ENCODE results near the gene CST7. TPM values are rescaled to one million over a fixed set of nuclear protein-coding genes. Genes with fewer than 3 reads are reported as not detected.

The CST7 gene
- total and polyA plus RNA-seq, 10 of the 15 experiments (the other 5 are each of a cell fraction or from before 2014, with no cell fraction given) = 0.69 TPM; not detected in 9

- H2AFZ ChIP-seq (ENCODE audit: control insufficient read depth, low read depth, low read length) = no peak overlapping the region
- POLR2A ChIA-PET = no interaction called here
- DNase-seq (ENCODE audit: low read depth, low spot score) (no peak), FAIRE-seq (no peak), ATAC-seq (no peak)
- intact Hi-C loops (cut with micrococcal nuclease; ENCODE audit: unreplicated experiment) = no loop called here
- CTCF ChIA-PET = no interaction called here
- H3K27ac ChIP-seq (ENCODE audit: control insufficient read depth, insufficient read depth) = no peak overlapping the region
- RAD21 ChIA-PET (ENCODE audit: unreplicated experiment) = no interaction called here
- no peaks in the 10 kb centered on the region for H4K20me1 ChIP-seq (ENCODE audit: control insufficient read depth, insufficient read depth)
- no peaks in the 10 kb centered on the region for H3K4me1 ChIP-seq (ENCODE audit: control insufficient read depth, insufficient read depth, low read length)
- no peaks in the 10 kb centered on the region; the same call in 1 of the 3 replicates for H3K9me3 ChIP-seq (replicated peaks; ENCODE audit: control insufficient read depth, insufficient read depth, low read length)
- no peaks in the 10 kb centered on the region for H3K27me3 ChIP-seq (replicated peaks in 1 of 2; ENCODE audit: control insufficient read depth in 2 of 2, insufficient read depth in 2 of 2, low read length in 1 of 2)
- H3K9ac ChIP-seq (ENCODE audit: control insufficient read depth, insufficient read depth, low read length) = no peak overlapping the region
- in situ Hi-C loops (cut with MboI) = no loop called here
- no peak overlapping the region for H3K4me3 ChIP-seq
- BruUV-seq (replicated peaks) = no TSS peak
- H3K79me2 ChIP-seq (ENCODE audit: control insufficient read depth, insufficient read depth, low read length) = no peaks in the 10 kb centered on the region
- no peak overlapping the region for H3K4me2 ChIP-seq (ENCODE audit: control insufficient read depth, insufficient read depth)
- SMC1A ChIA-PET (ENCODE audit: uncharacterized antibody, unreplicated experiment) = no interaction called here
- WGBS (ENCODE audit: insufficient coverage, insufficient replicate concordance, low lambda C conversion rate, missing lambda C conversion rate) = 8% methylated on average over 4 of the region's 4 CpGs
- H3K36me3 ChIP-seq (ENCODE audit: control insufficient read depth in 2 of 2, insufficient read depth in 2 of 2, low read length in 1 of 2) = no peaks in the 10 kb centered on the region
- TF ChIP-seq PKNOX1 (IDR thresholded peaks at IDR 0.05) (no peak), ZBTB11 (CRISPR knock-in tag; IDR thresholded peaks at IDR 0.05) (no peak), FOS (IDR thresholded peaks at IDR 0.05; ENCODE audit: borderline replicate concordance, extremely low read depth, insufficient read length) (no peak), SP1 (IDR thresholded peaks at IDR 0.05; ENCODE audit: low read depth, low read length) (no peak), RBBP5 (conservative IDR thresholded peaks at IDR 0.05) (no peak), MXI1 (IDR thresholded peaks at IDR 0.05; ENCODE audit: low read depth, low read length) (no peak), BCLAF1 (IDR thresholded peaks at IDR 0.05) (no peak), KAT2A (conservative IDR thresholded peaks at IDR 0.05; ENCODE audit: control insufficient read depth, low read depth, low read length) (no peak), MTA2 (IDR thresholded peaks at IDR 0.05; ENCODE audit: low read depth) (no peak), ETV6 (conservative IDR thresholded peaks at IDR 0.05 in 1 of 2, IDR thresholded peaks at IDR 0.05 in 1 of 2; ENCODE audit: borderline replicate concordance in 1 of 2, low read depth in 1 of 2) (no peak)
- TF ChIP-seq, protein P1, sequence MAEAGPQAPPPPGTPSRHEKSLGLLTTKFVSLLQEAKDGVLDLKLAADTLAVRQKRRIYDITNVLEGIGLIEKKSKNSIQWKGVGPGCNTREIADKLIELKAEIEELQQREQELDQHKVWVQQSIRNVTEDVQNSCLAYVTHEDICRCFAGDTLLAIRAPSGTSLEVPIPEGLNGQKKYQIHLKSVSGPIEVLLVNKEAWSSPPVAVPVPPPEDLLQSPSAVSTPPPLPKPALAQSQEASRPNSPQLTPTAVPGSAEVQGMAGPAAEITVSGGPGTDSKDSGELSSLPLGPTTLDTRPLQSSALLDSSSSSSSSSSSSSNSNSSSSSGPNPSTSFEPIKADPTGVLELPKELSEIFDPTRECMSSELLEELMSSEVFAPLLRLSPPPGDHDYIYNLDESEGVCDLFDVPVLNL (IDR thresholded peaks at IDR 0.05; ENCODE audit: low read depth, low read length) = no peak
- TF ChIP-seq, protein P2, sequence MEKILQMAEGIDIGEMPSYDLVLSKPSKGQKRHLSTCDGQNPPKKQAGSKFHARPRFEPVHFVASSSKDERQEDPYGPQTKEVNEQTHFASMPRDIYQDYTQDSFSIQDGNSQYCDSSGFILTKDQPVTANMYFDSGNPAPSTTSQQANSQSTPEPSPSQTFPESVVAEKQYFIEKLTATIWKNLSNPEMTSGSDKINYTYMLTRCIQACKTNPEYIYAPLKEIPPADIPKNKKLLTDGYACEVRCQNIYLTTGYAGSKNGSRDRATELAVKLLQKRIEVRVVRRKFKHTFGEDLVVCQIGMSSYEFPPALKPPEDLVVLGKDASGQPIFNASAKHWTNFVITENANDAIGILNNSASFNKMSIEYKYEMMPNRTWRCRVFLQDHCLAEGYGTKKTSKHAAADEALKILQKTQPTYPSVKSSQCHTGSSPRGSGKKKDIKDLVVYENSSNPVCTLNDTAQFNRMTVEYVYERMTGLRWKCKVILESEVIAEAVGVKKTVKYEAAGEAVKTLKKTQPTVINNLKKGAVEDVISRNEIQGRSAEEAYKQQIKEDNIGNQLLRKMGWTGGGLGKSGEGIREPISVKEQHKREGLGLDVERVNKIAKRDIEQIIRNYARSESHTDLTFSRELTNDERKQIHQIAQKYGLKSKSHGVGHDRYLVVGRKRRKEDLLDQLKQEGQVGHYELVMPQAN (conservative IDR thresholded peaks at IDR 0.05) = no peak
Observed at GRCh38 chr20:24935766-24936525, 13.1 kb upstream of the CST7 start.
